Smooth muscle cell of the brain vasculature (primary cell): ENCODE measurements around the gene KLF17.

ENCODE experiments used
- DNase-seq: peaks from one replicate; pipeline ENCODE4 v3.0.0-alpha.2; 2012; ENCODE audit warnings: low read depth, low spot score

The KLF17 gene, protein sequence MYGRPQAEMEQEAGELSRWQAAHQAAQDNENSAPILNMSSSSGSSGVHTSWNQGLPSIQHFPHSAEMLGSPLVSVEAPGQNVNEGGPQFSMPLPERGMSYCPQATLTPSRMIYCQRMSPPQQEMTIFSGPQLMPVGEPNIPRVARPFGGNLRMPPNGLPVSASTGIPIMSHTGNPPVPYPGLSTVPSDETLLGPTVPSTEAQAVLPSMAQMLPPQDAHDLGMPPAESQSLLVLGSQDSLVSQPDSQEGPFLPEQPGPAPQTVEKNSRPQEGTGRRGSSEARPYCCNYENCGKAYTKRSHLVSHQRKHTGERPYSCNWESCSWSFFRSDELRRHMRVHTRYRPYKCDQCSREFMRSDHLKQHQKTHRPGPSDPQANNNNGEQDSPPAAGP

DNA sequence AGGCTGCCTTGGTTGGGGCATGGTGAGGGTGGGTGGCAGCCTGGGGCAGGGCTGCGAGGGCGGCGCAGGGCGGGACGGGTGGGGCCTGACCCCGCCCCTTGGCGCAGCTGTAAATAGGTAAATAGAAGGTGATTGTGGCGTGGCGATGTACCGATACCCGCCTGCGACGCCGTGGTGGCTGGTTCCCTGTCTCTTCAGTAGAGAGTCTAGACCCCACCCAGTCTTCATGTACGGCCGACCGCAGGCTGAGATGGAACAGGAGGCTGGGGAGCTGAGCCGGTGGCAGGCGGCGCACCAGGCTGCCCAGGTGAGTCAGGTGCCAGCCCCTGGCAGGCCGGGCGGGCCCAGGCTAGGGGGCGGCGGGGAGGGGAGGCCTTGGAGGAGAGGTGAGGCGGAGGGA lies at the start of gene KLF17:
Gene KLF17, plus strand, starts transcription at position 140 of the 400 bp plus-strand sequence. Its CDS starts 87 bp downstream, at position 227.
- DNase-seq, result no peak

DNA sequence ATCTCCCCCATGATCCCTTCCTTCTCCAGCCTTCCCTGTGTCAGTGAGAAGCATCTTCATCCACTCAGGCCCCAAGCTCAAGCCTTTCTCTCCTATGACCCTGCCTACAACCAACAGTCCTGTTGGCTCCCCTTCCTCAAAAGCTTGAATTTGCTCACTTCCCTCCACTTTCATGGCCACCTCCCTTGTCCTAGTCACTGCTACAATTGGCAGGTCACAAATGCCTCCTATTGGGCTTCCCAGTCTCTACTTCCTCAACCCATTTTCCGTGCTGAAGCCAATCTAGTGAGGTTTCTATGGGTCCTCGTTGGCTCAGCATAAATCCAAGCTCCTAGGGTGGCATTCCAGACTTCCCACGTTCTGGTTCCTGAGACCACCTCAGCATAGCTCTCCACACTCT lies 47.2 kb upstream of the KLF17 start:
- no peak for DNase-seq

DNA sequence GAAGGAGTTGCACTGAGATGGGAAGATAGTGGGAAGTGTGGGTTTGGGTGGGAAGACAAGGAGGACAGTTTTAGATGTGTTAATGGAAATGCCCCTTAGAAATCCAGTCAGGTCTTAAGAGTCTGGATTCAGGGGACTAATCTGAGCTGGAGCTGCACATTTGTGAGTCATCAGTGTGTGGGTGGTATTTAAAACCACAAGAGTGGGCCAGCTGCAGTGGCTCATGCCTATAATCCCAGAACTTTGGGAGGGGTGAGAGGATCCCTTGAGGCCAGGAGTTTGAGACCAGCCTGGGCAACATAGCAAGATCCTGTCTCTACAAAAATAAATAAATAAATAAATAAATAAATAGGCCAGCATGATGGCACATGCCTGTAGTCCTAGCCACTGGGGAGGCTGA lies 46.4 kb upstream of the KLF17 start:
- no peak for DNase-seq

DNA sequence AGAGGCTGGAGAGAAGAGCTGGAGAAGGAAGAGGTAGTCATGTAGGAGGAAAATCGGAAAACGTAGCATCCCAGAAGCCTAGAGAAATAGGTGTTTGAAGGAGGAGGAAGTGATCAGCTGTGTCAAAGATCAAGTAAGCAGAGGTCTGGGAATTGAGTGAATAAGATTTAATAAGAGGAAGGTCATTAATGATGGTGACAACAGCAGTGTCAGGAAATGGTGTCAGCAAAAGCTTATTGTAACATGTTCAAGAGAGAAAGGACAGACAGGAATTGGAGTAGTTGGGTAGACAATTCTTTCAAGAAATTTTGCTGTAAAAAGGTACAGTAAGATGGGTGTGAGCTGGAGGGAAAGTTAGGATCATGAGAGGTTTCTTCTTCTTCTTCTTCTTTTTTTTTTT lies 45.8 kb upstream of the KLF17 start:
- DNase-seq, result no peak

DNA sequence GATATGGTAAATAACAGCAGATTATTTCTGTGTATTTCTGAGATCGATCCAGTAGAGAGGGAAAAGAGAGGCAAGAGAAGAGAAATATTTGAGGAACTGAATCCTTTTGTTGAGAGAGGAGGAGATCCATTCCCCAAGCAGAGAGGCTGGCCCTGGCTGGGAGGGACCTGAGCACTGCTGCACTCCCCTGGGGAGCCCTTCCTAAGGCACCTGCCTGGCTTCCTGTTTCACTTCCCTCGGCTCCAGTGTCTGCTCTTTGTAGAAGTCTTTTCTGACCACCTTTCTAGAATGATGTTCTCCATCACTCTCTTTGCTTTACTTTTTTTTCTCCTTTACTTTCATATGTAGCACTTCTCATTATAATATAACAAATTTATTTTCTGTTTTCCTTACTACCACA lies 45.1 kb upstream of the KLF17 start:
- no peak for DNase-seq

DNA sequence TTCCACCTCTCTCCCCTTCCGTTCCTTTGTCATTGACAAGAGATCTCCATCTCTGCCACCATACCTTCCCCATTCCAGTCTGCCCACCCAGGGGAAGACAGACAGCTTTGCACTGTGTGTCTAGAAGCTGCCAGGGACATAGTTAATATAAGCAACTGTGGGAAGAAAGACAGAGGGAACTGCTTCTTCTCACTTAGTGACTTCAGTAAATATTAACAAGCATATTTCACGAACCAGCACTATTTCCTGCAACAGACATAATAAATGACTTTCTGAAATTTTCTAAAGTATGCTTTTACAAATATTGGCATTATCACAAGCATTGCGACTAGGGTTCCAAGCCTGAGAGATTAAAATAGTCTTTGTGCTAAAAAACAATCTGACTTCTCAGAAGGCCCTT lies 44.2 kb upstream of the KLF17 start:
- DNase-seq, result no peak

DNA sequence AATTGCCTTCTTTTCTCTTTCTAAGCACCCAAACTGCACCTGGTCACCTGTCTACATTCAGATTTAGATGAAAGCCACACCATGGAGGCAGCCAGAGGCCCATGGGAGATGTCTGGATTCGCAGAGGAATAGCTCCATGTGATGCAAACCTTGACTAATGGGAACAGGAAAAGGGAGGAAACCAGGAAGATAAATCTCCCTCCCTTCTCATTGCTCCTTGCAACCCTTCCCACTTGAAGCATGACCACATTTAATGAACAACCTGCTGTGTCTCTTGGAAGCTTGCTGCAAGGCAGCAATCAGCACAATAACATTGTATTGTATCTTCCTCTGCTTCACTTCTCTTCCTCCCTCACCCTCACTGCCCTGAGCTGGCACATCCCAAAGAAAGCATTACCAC lies 42.6 kb upstream of the KLF17 start:
- DNase-seq, result no peak

DNA sequence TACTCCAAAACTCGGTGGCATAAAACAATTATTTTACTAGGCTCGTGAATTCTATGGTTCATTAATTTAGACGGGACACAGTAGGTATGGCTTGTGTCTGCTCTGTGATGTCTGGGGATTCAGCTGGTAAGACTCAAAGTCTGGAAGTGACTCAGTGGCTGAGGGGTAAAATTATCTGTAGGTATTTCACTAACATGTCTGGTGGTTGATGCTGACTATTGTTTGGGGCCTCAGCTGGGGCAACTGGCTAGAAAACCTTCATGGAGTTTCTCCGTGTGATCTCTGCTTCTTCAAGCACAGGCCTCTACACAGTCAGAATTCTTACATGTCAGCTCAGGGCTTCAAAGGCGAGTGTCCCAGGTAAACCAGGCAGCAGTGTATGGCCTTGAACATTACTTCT lies 41.2 kb upstream of the KLF17 start:
- DNase-seq, result no peak

DNA sequence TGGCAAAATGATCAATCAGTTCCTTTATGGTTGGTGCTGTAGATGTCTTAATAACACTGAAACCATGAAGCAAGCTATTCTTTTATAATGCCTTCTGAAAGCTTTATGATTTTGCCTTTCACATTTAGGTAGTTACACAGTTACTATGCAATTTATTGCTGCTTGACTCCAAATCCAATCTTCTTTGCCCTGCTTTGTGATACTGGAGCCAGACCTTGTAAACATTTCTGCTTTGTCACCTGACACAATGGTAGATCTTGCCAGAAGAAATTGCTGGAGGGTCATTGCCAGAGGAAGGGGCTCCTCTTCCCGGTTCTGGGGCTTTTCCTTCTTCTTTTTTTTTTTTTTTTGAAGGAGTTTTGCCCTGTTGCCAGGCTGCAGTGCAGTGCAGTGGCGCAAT lies 40.5 kb upstream of the KLF17 start:
- no peak for DNase-seq

DNA sequence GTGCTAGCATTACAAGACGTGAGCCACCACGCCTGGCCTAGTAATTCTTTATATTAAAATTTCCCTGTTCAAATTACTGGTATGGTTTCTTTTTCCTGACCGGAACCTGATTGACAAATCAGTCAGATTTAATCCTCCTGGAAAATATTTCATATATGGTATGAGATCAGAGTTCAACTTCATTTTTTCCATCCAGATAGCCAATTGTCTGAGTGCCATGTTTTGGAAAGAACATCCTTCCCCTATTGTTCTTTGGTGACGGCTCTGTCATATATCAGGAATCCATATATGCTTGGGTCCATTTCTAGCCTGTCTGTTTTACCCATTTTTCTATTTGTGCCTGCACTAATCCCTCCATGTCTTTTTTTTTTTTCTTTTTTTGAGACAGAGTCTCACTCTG lies 39.1 kb upstream of the KLF17 start:
- DNase-seq, result no peak

DNA sequence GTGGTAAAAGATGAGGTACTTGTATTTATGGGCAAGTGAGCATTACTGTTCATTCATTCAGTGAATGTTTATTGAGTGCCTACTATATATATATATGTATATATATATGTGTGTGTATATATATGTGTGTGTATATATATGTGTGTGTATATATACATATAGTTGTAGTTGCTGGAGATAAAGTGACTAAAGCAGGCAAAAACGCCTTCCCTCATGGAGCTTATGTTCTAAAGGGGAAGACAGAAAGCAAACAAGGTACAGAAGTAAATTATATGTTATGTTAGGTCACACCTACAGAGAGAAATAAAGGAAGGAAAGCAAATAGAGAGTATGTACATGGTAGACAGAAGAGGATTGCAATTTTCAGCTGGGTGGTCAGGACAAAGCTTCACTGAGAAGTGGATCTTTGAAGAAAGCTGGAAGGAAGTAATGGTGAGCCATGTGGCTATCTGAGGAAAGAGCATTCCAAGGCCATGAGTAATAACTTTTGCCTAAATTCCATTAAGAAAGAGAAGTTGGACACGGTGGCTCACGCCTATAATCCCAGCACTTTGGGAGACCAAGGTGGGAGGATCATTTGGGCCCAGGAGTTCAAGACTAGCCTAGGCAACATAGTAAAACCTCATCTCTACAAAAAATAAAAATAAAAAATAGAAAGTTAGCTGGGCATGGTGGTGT lies 33.5 kb upstream of the KLF17 start:
- no peak for DNase-seq

DNA sequence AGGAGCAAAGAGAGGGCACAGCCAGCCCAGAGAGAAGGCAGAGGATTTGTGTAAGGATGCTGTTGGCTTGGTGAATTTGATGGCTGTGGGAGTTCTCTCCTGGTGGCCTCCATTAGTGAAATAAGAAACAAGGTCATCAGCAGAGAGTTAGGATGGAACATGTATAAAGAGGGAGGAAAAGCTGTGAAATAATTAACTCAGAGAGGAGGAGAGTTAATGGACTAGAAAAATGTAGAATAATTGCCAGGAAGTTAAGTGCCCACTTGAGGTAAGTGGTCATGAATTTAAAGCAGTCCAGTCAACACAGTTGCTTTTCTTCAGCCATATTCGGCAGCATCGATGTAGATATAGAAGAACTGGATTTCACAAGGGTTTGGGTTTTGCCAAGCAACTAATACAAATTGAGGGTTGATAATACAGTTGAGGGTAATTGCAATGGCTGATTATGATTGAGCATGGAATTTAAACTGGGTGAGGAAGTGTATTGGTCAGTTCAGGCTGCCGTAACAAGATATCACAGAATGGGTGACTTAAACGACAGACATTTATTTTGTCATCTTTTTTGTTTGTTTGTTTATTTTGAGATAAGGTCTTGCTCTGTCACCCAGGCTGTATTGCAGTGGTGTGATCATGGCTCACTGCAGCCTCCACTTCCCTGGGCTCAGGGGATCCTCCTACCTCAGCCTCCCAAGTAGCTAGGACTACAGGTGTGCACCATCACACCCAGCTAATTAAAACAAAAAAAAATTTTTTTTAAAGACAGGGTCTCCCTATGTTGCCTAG lies 31.7 kb upstream of the KLF17 start:
- DNase-seq, result no peak

DNA sequence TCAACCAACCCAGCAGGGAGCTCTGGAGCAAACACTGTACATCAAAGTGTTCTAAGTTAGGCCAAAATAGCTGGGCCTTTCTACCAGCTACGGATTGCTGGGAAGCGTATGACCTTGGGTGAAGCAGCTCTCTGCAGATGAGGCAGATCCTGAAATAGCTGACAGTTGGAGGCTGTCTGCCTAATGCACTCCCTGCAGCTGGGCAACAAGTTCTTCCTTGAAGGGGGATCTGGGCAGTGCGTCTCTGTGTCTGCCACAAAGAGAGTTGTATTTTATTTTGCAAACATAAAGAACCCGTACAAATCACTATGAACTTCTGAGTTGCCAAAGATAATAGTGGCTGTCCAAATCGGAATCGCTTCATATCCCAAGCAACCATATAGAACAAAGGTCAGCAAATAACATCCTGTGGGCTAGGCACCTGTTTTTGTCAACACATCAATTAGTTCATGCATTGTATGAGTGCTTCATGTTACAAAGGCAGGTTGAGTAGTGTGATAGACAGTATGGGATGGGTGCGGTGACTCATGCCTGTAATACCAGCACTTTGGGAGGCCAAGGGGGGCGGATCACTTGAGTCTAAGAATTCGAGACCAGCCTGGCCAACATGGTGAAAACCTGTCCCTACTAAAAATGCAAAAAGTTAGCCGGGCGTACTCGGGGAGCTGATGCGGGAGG lies 29.1 kb upstream of the KLF17 start:
- peak; percentile 54 for DNase-seq

DNA sequence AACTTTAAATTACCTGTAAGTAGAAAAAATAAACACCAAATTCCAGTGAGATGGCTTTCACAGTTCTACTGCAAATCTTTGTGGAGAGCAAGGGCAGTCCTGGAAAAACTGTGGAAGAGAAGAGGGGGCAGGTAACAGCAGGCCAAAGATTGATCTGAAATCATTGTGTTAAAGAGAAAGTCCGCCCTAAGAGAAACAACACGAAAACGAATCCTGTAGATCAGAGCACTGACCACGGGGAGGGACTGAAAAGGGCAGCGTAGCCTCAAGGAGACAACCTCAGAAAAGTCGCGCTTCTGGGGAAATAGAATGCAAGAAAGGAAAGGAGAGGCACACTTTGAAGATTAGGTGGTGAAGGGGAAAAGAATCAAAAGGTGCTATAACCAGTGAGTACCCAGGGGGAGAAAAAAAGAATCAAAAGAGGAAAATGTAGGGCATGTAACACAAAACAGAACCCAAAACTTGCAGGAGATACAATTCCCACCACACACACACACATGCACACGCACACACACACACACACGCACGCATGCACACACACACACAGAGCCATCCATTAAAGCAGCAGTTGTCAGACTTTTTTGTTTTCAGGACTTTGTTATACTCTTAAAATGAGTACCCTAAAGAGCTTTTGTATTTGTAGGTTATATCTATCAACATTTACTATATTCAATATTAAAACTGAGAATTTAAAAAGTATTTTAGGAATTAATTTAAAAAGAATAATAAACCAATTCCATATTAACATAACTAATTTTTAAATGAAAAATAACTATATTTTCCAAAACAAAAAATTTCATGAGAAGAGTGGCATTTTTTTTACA lies 28.0 kb upstream of the KLF17 start:
- DNase-seq, result no peak

DNA sequence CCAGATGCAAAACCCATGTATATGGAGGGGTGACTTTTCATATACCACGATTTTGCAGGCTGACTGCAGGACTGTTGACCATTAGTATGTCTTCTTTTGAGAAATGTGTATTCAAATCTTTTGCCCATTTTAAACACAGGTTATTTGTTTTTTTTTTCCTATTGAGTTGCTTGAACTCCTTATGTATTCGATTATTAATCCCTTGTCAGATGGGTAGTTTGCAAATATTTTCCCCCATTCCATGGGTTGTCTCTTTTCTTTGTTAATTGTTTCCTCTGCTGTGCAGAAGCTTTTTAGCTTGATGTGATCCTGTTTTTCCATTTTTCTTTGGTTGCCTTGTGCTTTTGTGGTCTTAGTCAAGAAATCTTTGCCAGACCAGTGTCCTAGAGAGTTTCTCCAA lies 24.6 kb upstream of the KLF17 start:
- no peak for DNase-seq

DNA sequence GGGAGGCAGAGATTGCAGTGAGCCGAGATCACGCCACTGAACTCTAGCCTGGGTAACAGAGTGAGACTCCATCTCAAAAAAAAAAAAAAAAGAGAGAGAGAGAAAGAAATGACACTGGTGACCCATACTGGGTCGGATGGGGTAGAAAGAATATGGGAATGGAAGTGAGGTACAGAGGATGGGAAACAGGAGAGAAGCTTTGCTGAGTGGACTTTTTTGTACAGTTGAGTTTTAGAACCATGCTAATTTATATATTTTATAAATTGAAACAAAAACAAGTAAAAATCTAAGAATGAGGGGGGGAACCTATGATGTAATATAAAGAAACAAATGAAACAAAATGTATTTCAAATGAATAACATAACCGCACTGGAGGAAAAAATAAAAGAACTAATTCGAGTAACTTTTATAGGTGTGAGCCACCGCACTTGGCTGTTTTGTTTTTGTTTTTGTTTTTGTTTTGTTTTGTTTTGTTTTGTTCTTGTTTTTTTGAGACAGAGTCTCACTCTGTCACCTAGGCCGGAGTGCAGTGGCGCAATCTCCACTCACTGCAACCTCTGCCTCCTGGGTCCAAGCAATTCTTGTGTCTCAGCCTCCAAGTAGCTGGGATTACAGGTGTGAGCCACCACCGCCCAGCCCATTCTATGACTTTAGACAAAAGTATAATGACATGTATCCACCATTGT lies 18.3 kb upstream of the KLF17 start:
- DNase-seq, result no peak

DNA sequence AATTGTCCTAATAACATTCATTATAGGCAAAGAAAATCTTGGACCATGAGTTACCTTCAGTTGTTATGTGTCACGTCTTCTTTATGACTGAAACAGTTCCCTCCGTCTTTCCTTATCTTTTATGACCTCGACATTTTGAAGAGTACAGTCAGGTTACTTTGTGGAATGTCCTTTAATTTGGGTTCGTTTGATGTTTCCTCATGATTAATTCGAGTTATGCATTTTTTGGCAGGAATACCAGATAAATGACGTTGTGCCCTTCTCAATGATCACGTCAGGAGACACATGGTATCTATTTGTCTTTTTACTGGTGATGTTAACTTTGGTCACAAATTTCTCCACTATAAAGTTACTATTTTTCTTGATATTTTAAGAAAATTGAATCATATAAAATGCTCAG lies 17.3 kb upstream of the KLF17 start:
- DNase-seq, result no peak

DNA sequence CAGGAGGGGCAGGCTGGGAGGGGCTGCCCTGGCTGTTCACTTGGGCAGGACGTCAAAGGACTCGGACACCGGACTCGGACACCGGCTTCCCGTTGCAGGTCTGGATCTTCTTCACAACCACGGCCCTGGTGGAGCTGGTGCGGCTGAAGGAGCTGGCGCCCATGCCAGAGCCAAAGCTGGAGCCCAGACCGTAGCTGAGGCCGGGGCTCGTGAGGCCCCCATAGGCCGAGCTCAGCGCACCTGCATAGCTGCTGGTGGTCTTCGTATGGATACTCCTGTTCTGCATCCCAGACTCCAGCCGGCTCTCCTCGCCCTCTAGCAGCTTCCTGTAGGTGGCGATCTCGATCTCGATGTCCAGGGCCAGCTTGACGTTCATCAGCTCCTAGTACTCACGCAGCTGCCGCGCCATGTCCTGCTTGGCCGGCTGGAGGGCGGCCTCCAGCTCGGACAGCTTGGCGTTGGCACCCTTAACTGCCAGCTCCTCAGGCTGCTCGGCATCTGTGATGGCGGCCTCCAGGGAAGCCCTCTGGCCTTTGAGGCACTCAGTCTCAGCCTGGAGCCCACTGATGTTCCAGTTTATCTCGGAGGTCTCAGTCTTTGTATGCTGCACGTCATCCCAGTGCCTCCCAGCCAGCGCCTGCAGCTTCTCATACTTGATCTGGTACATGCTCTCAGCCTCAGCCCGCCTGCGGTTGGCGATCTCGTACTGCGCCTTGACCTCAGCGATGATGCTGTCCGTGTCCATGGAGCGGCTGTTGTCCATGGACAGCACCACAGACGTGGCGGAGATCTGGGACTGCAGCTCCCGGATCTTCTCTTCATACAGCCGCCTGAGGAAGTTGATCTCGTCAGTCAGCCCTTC lies 15.1 kb upstream of the KLF17 start:
- no peak for DNase-seq

DNA sequence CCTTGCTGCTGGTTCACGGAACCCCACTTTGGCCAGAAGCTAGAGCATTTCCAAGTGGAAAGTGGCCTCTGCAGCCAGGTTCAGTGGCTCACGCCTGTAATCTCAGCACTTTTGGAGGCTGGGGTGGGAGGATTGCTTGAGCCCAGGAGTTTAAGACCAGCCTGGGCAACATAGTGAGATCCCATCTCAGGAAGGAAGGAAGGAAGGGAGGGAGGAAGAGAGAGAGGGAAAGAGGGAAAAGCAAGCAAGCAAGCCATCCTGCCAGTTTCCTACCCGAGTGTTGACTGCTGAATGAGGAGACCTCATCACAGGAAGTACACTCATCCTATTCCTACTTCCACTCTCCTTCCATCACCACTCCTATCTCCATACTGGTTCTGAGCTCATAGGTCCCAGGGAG lies 12.8 kb upstream of the KLF17 start:
- no peak for DNase-seq

DNA sequence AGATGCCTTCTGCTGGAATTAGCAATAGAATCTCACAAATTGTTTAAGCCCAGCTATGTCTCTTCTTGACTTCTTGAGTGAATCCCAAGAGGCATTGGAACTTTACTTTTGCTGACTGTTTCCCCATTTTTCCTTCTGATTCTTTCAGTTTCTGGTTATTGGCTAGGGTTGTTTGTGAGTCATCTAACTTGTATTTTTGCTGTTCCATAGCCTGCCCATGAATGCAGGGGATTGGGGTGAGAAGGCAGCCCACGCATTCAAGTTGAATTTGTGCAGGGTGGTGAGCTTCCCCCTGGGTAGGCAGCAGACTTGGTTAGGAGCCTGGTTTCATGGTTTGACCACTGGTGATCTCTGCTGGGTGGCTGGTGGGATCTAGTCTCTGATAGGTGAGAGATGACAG lies 10.4 kb upstream of the KLF17 start:
- DNase-seq, result no peak
